NCI-H187 (cell line): ENCODE results near the gene DERA.
"Not testable (repeated sequence)": the region's sequence is repeated elsewhere in the genome, so short reads cannot be mapped to it uniquely, and the experiment has no call there.

ENCODE experiments used
- DNase-seq, 2 experiments: peaks; one replicate each; lab custom pipeline; 2025; lab: John Stamatoyannopoulos, UW

Gene DERA

GRCh38 chr12:15910864-15911721, at the start of gene DERA:
TSS of gene DERA (plus strand) at chr12:15911332. CDS start at chr12:15911384, 52 bp downstream.
- DNase-seq, result peak; percentile 67 to 76

GRCh38 chr12:15861404-15861803, 49.7 kb upstream of the DERA start:
- no peak for DNase-seq

GRCh38 chr12:15862840-15863239, 48.3 kb upstream of the DERA start:
- no peak for DNase-seq

- no peak for DNase-seq
Measured at GRCh38 chr12:15863372-15863771, 47.8 kb upstream of the DERA start.

- DNase-seq, result no peak
Measured at GRCh38 chr12:15863984-15864383, 47.1 kb upstream of the DERA start.

- no peak for DNase-seq
Measured at GRCh38 chr12:15868186-15868585, 42.9 kb upstream of the DERA start.

- no peak for DNase-seq
Measured at GRCh38 chr12:15873556-15873955, 37.6 kb upstream of the DERA start.

GRCh38 chr12:15874556-15875145, 36.5 kb upstream of the DERA start:
- DNase-seq, result not testable (repeated sequence)

- no peak for DNase-seq
Measured at GRCh38 chr12:15875863-15876262, 35.3 kb upstream of the DERA start.

- DNase-seq, result no peak
Measured at GRCh38 chr12:15879413-15879812, 31.7 kb upstream of the DERA start.

- DNase-seq, result no peak
Measured at GRCh38 chr12:15880721-15881120, 30.4 kb upstream of the DERA start.

- peak; percentile 86 to 88 for DNase-seq
Measured at GRCh38 chr12:15882118-15882971, 28.8 kb upstream of the DERA start, which contains the start of gene STRAP. TSS of gene STRAP (plus strand) at chr12:15882387. CDS start at chr12:15882708, 321 bp downstream.

GRCh38 chr12:15883536-15883935, 27.6 kb upstream of the DERA start:
- no peak for DNase-seq

GRCh38 chr12:15886372-15887042, 24.6 kb upstream of the DERA start:
- DNase-seq, result no peak

- no peak for DNase-seq
Measured at GRCh38 chr12:15887043-15887817, 23.9 kb upstream of the DERA start.

GRCh38 chr12:15892645-15893259, 18.4 kb upstream of the DERA start:
- DNase-seq, result no peak

GRCh38 chr12:15893260-15893659, 17.9 kb upstream of the DERA start:
- no peak for DNase-seq

- no peak for DNase-seq
Measured at GRCh38 chr12:15896867-15897266, 14.3 kb upstream of the DERA start.

- DNase-seq, result no peak
Measured at GRCh38 chr12:15897433-15897832, 13.7 kb upstream of the DERA start.

GRCh38 chr12:15899282-15899870, 11.8 kb upstream of the DERA start:
- DNase-seq, result no peak
